Adrenal gland (tissue), 5 donors: Measurements from ENCODE around the gene SHFL.

Experiments
- CTCF ChIP-seq, 6 experiments: fragments of 450-650 bp in 4 of 6; fragments of 200-600 bp in 2 of 6; sonication (generic) in 1 of 6; IDR thresholded peaks; 1 replicate in 5 of 6; 2 replicates in 1 of 6; pipeline versions ENCODE4 v1.5.1 to v1.8.0; 2016 to 2021; ENCODE audit warnings: antibody characterized with exemption in 6 of 6, mild to moderate bottlenecking in 2 of 6, moderate library complexity in 1 of 6
- POLR2A ChIP-seq, 2 donors: fragments of 450-650 bp; IDR thresholded peaks; one replicate each; pipeline ENCODE4 v1.6.1; 2017; ENCODE audit warnings: antibody characterized with exemption in 2 of 2, mild to moderate bottlenecking in 2 of 2, moderate library complexity in 1 of 2
- donor health status: DM: no; HTN: no; CAD: no.

- TF ChIP-seq CTCF (IDR thresholded peaks at IDR 0.05), result no peak
- no peak for TF ChIP-seq POLR2A (IDR thresholded peaks at IDR 0.05)
Measured at GRCh38 chr19:10120538-10121189, 34.5 kb downstream of the SHFL start.
